ENCODE measurements around the gene NOL9. TPM values are rescaled to one million over a fixed set of nuclear protein-coding genes. Genes with fewer than 3 reads are reported as not detected.
A peak's percentile ranks its signal among the peaks of the same experiment; 100 is the strongest.

NOL9 gene
- total and polyA plus RNA-seq, 10 of the 15 experiments (the other 5 are each of a cell fraction or from before 2014, with no cell fraction given), result 3.9 to 35.9 (median 23.0) TPM

DNA sequence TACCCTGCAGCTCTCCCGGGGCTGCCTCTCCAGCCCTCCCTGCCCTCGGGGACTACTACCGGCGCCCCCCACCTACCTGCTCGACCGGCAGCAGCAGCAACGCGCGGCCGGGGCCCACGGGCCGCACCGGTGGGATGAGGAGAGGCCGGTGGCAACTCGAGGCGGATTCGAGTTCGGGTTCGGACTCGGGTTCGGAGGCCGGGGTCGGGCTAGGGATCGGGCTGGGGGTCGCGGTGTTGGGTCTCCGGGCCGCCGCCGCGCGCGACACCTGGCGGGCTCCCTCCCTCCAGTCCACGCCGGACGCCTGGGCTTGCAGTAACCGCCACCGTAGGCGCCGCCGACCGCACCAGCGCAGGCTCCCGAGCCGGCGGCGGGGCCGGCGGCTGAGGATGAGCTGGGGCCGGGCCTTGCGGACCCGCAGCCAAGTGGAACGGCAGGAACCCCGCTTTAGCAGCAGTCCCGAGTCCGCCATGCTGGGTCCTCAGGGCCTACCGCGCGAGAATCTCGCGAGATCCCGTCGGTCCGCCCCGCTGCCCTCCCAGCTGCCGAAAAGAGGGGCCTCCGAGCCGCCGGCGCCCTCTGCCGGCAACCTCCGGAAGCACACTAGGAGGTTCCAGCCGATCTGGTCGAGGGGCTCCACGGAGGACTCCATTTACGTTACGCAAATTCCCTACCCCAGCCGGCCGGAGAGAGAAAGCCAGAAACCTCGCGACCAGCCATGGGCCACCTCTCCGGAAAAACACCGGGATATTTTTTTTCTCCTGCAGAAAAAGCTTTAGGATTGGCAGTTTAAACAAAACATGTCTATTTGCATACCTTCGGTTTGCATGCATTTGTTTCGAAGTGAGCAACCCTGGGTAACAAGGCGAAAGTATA is at the start of gene NOL9 (continued):
- TF ChIP-seq, protein P1, sequence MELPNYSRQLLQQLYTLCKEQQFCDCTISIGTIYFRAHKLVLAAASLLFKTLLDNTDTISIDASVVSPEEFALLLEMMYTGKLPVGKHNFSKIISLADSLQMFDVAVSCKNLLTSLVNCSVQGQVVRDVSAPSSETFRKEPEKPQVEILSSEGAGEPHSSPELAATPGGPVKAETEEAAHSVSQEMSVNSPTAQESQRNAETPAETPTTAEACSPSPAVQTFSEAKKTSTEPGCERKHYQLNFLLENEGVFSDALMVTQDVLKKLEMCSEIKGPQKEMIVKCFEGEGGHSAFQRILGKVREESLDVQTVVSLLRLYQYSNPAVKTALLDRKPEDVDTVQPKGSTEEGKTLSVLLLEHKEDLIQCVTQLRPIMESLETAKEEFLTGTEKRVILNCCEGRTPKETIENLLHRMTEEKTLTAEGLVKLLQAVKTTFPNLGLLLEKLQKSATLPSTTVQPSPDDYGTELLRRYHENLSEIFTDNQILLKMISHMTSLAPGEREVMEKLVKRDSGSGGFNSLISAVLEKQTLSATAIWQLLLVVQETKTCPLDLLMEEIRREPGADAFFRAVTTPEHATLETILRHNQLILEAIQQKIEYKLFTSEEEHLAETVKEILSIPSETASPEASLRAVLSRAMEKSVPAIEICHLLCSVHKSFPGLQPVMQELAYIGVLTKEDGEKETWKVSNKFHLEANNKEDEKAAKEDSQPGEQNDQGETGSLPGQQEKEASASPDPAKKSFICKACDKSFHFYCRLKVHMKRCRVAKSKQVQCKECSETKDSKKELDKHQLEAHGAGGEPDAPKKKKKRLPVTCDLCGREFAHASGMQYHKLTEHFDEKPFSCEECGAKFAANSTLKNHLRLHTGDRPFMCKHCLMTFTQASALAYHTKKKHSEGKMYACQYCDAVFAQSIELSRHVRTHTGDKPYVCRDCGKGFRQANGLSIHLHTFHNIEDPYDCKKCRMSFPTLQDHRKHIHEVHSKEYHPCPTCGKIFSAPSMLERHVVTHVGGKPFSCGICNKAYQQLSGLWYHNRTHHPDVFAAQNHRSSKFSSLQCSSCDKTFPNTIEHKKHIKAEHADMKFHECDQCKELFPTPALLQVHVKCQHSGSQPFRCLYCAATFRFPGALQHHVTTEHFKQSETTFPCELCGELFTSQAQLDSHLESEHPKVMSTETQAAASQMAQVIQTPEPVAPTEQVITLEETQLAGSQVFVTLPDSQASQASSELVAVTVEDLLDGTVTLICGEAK (IDR thresholded peaks at IDR 0.05; ENCODE audit: borderline replicate concordance), result no peak; the same call in 1 of the 2 replicates
- TF ChIP-seq, protein P2, sequence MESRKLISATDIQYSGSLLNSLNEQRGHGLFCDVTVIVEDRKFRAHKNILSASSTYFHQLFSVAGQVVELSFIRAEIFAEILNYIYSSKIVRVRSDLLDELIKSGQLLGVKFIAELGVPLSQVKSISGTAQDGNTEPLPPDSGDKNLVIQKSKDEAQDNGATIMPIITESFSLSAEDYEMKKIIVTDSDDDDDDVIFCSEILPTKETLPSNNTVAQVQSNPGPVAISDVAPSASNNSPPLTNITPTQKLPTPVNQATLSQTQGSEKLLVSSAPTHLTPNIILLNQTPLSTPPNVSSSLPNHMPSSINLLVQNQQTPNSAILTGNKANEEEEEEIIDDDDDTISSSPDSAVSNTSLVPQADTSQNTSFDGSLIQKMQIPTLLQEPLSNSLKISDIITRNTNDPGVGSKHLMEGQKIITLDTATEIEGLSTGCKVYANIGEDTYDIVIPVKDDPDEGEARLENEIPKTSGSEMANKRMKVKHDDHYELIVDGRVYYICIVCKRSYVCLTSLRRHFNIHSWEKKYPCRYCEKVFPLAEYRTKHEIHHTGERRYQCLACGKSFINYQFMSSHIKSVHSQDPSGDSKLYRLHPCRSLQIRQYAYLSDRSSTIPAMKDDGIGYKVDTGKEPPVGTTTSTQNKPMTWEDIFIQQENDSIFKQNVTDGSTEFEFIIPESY (IDR thresholded peaks at IDR 0.05), result 0 out of 2 replicates have a peak, but pooled peaks have one; percentile 67
- TF ChIP-seq PAX5 (IDR thresholded peaks at IDR 0.05; ENCODE audit: borderline replicate concordance, low read depth, low read length), result peak; percentile 74; the same call in 1 of the 2 replicates
- TF ChIP-seq HCFC1 (IDR thresholded peaks at IDR 0.05; ENCODE audit: low read length), result peak; percentile 74
- TF ChIP-seq, protein P3, sequence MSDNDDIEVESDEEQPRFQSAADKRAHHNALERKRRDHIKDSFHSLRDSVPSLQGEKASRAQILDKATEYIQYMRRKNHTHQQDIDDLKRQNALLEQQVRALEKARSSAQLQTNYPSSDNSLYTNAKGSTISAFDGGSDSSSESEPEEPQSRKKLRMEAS (IDR thresholded peaks at IDR 0.05; ENCODE audit: low read depth, low read length), result no peak
- TF ChIP-seq, protein P4, sequence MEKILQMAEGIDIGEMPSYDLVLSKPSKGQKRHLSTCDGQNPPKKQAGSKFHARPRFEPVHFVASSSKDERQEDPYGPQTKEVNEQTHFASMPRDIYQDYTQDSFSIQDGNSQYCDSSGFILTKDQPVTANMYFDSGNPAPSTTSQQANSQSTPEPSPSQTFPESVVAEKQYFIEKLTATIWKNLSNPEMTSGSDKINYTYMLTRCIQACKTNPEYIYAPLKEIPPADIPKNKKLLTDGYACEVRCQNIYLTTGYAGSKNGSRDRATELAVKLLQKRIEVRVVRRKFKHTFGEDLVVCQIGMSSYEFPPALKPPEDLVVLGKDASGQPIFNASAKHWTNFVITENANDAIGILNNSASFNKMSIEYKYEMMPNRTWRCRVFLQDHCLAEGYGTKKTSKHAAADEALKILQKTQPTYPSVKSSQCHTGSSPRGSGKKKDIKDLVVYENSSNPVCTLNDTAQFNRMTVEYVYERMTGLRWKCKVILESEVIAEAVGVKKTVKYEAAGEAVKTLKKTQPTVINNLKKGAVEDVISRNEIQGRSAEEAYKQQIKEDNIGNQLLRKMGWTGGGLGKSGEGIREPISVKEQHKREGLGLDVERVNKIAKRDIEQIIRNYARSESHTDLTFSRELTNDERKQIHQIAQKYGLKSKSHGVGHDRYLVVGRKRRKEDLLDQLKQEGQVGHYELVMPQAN (conservative IDR thresholded peaks at IDR 0.05), result peak; percentile 88
- no peak for TF ChIP-seq CBX5 (IDR thresholded peaks at IDR 0.05; ENCODE audit: low read depth)
- peak; percentile 70; the same call in 1 of the 2 replicates for TF ChIP-seq TCF3 (IDR thresholded peaks at IDR 0.05; ENCODE audit: borderline replicate concordance, insufficient read depth, low read depth, low read length)
- TF ChIP-seq, protein P5, sequence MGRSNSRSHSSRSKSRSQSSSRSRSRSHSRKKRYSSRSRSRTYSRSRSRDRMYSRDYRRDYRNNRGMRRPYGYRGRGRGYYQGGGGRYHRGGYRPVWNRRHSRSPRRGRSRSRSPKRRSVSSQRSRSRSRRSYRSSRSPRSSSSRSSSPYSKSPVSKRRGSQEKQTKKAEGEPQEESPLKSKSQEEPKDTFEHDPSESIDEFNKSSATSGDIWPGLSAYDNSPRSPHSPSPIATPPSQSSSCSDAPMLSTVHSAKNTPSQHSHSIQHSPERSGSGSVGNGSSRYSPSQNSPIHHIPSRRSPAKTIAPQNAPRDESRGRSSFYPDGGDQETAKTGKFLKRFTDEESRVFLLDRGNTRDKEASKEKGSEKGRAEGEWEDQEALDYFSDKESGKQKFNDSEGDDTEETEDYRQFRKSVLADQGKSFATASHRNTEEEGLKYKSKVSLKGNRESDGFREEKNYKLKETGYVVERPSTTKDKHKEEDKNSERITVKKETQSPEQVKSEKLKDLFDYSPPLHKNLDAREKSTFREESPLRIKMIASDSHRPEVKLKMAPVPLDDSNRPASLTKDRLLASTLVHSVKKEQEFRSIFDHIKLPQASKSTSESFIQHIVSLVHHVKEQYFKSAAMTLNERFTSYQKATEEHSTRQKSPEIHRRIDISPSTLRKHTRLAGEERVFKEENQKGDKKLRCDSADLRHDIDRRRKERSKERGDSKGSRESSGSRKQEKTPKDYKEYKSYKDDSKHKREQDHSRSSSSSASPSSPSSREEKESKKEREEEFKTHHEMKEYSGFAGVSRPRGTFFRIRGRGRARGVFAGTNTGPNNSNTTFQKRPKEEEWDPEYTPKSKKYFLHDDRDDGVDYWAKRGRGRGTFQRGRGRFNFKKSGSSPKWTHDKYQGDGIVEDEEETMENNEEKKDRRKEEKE (IDR thresholded peaks at IDR 0.05), result peak; percentile 46; the same call in 1 of the 2 replicates
- no peak for TF ChIP-seq EED (IDR thresholded peaks at IDR 0.05; ENCODE audit: low read depth)
- TF ChIP-seq BCL11A (IDR thresholded peaks at IDR 0.05; ENCODE audit: low read depth, low read length), result no peak
- TF ChIP-seq KLF5 (IDR thresholded peaks at IDR 0.05; ENCODE audit: partially characterized antibody), result peak; percentile 53
- TF ChIP-seq NFXL1 (IDR thresholded peaks at IDR 0.05; ENCODE audit: borderline replicate concordance), result no peak
- TF ChIP-seq, protein P6, sequence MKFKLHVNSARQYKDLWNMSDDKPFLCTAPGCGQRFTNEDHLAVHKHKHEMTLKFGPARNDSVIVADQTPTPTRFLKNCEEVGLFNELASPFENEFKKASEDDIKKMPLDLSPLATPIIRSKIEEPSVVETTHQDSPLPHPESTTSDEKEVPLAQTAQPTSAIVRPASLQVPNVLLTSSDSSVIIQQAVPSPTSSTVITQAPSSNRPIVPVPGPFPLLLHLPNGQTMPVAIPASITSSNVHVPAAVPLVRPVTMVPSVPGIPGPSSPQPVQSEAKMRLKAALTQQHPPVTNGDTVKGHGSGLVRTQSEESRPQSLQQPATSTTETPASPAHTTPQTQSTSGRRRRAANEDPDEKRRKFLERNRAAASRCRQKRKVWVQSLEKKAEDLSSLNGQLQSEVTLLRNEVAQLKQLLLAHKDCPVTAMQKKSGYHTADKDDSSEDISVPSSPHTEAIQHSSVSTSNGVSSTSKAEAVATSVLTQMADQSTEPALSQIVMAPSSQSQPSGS (IDR thresholded peaks at IDR 0.05; ENCODE audit: low read length), result no peak
- peak; percentile 98 for TF ChIP-seq YY1 (IDR thresholded peaks at IDR 0.05; ENCODE audit: low read depth, low read length)
